CD14-positive monocyte (primary cell): ENCODE results near the gene RIMBP2. TPM values are rescaled to one million over a fixed set of nuclear protein-coding genes. Genes with fewer than 3 reads are reported as not detected.

Experiments used
- DNase-seq, 3 donors: peaks; one replicate each; pipeline ENCODE4 v3.0.0-alpha.2; 2011 to 2022
- H2AFZ ChIP-seq: 2 replicates; pipeline ENCODE4 v1.6.0; 2012; ENCODE audit warnings: mild to moderate bottlenecking, low read depth, low read length, inconsistent platforms; ENCODE audit not compliant: insufficient read depth, poor library complexity, severe bottlenecking
- H3K27ac ChIP-seq, 2 donors: 1 replicate in 1 of 2; 2 replicates in 1 of 2; pipeline ENCODE4 v1.5.1; 2012 to 2013; ENCODE audit warnings: low read length in 2 of 2, control low read depth in 1 of 2, inconsistent platforms in 1 of 2, low read depth in 1 of 2, mild to moderate bottlenecking in 1 of 2
- H3K27me3 ChIP-seq, 2 donors: one replicate each; pipeline versions ENCODE4 v1.6.0 to v1.6.1; 2011 to 2013; ENCODE audit warnings: low read length in 2 of 2; ENCODE audit not compliant: control insufficient read depth in 2 of 2, insufficient read depth in 2 of 2
- H3K36me3 ChIP-seq, 2 donors: replicated peaks in 1 of 2; 1 replicate in 1 of 2; 2 replicates in 1 of 2; pipeline versions ENCODE4 v1.5.1 to v1.6.1; 2012 to 2013; ENCODE audit warnings: low read length in 2 of 2, control low read depth in 1 of 2, inconsistent platforms in 1 of 2, mild to moderate bottlenecking in 1 of 2; ENCODE audit not compliant: insufficient read depth in 2 of 2, control insufficient read depth in 1 of 2
- H3K4me1 ChIP-seq, 2 donors: 1 replicate in 1 of 2; 2 replicates in 1 of 2; pipeline versions ENCODE4 v1.5.1 to v1.6.1; 2012 to 2013; ENCODE audit warnings: low read length in 2 of 2, control low read depth in 1 of 2, inconsistent platforms in 1 of 2, mild to moderate bottlenecking in 1 of 2, moderate library complexity in 1 of 2; ENCODE audit not compliant: insufficient read depth in 2 of 2, control insufficient read depth in 1 of 2
- H3K4me2 ChIP-seq: replicated peaks from 2 replicates; pipeline ENCODE3; 2012; ENCODE audit warnings: low read length, moderate library complexity, mild to moderate bottlenecking; ENCODE audit not compliant: poor library complexity, severe bottlenecking; ENCODE audit errors: extremely low read depth
- H3K4me3 ChIP-seq, 3 experiments: fragments of 200-600 bp in 1 of 3; sonication (generic) in 1 of 3; replicated peaks in 1 of 3; 1 replicate in 2 of 3; 2 replicates in 1 of 3; pipeline ENCODE4 v1.5.1; 2011 to 2013; ENCODE audit warnings: low read length in 3 of 3, mild to moderate bottlenecking in 3 of 3, control low read depth in 2 of 3, low read depth in 2 of 3, inconsistent platforms in 1 of 3, moderate library complexity in 1 of 3
- H3K79me2 ChIP-seq: 2 replicates; pipeline ENCODE4 v1.6.0; 2012; ENCODE audit warnings: mild to moderate bottlenecking, control low read depth, inconsistent platforms, low read length, moderate library complexity; ENCODE audit not compliant: insufficient read depth
- H3K9ac ChIP-seq: 2 replicates; pipeline ENCODE4 v1.6.0; 2017; ENCODE audit warnings: low read length, mild to moderate bottlenecking; ENCODE audit not compliant: insufficient read depth, poor library complexity, severe bottlenecking
- H3K9me3 ChIP-seq, 2 donors: replicated peaks in 1 of 2; 1 replicate in 1 of 2; 2 replicates in 1 of 2; pipeline versions ENCODE4 v1.5.1 to v1.6.1; 2012 to 2013; ENCODE audit warnings: low read length in 2 of 2, control low read depth in 1 of 2; ENCODE audit not compliant: control insufficient read depth in 1 of 2, insufficient read depth in 1 of 2
- H4K20me1 ChIP-seq: 2 replicates; pipeline ENCODE4 v1.6.0; 2012; ENCODE audit warnings: mild to moderate bottlenecking, low read length, control low read depth, moderate library complexity; ENCODE audit not compliant: insufficient read depth
- H3K27ac Mint-ChIP-seq, 7 donors: one replicate each; pipeline ENCODE4 v1.8.0; 2020; ENCODE audit warnings: mild to moderate bottlenecking in 7 of 7, mixed read lengths in 7 of 7, moderate library complexity in 6 of 7, inconsistent platforms in 2 of 7
- H3K27me3 Mint-ChIP-seq, 3 donors: one replicate each; pipeline ENCODE4 v1.8.0; 2021 to 2022; ENCODE audit warnings: low read depth in 3 of 3, mild to moderate bottlenecking in 3 of 3, mixed read lengths in 3 of 3, moderate library complexity in 3 of 3, inconsistent platforms in 1 of 3
- H3K36me3 Mint-ChIP-seq, 2 donors: one replicate each; pipeline ENCODE4 v1.8.0; 2020; ENCODE audit warnings: mixed read lengths in 2 of 2, inconsistent platforms in 1 of 2, mild to moderate bottlenecking in 1 of 2
- H3K4me1 Mint-ChIP-seq: one replicate; pipeline ENCODE4 v1.8.0; 2020; ENCODE audit warnings: mild to moderate bottlenecking, mixed read lengths
- H3K4me3 Mint-ChIP-seq, 2 donors: one replicate each; pipeline ENCODE4 v1.8.0; 2020; ENCODE audit warnings: mild to moderate bottlenecking in 2 of 2, mixed read lengths in 2 of 2, moderate library complexity in 1 of 2
- H3K9me3 Mint-ChIP-seq, 7 donors: one replicate each; pipeline ENCODE4 v1.8.0; 2020 to 2022; ENCODE audit warnings: mixed read lengths in 7 of 7, mild to moderate bottlenecking in 6 of 7, moderate library complexity in 6 of 7, inconsistent platforms in 2 of 7
- CTCF ChIP-seq: fragments of 200-600 bp; IDR thresholded peaks from one replicate; pipeline ENCODE4 v1.8.0; 2022; ENCODE audit warnings: antibody characterized with exemption, mild to moderate bottlenecking
- WGBS: methylation state at CpG from one replicate; pipeline ENCODE4 v1.1.5; 2013; ENCODE audit warnings: missing lambda C conversion rate; ENCODE audit not compliant: insufficient coverage; 5-methylcytosine and 5-hydroxymethylcytosine counted together
- intact Hi-C, 2 donors: fragments of 100-400 bp; cut with micrococcal nuclease; formaldehyde crosslinking; loops; one replicate each; pipeline versions ENCODE4 v1.15.0 to v1.15.1; 2023
- polyA plus RNA-seq, 3 donors: library from polyadenylated mRNA; depleted of rRNA in 1 of 3; unstranded in 2 of 3; stranded (reverse) in 1 of 3; fragments of 300-500 nt in 2 of 3; fragments of >200 nt in 1 of 3; fragmentation: Illumina TruSeq in 2 of 3; gene quantifications; 1 replicate in 2 of 3; 2 replicates in 1 of 3; pipeline ENCODE4 v1.2.3, GENCODE V29; 2012 to 2021

RIMBP2 gene
- polyA plus RNA-seq, 3 donors, result not detected

DNA sequence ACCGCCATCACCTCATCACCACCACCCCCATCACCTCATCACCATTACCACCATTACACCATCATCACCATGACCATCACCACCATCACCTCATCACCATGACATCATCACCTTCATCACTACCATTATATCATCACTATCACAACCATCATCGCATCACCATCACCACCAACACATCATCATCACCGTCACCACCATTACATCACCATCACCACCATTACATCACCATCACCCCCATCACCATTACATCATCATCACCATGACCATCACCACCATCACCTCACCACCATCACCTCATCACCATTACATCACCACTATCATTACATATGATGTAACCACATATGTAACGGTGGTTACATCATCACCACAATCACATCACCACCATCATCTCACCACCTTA is 132.3 kb downstream of the RIMBP2 start:
- Histone ChIP-seq H3K79me2 (no peaks in the 10 kb centered on the region), H3K4me2 (no peak overlapping the region), H3K27me3 (no peaks in the 10 kb centered on the region), H3K4me3 (no peak overlapping the region), H3K27ac (no peak overlapping the region), H3K36me3 (no peaks in the 10 kb centered on the region), H3K4me1 (no peaks in the 10 kb centered on the region), H3K9ac (no peak overlapping the region), H3K9me3 (peaks cover 24 to 32% of the 10 kb centered on the region in 2 donors), H4K20me1 (no peaks in the 10 kb centered on the region), H2AFZ (no peak overlapping the region)
- Mint-ChIP-seq H3K4me1 (no peaks in the 10 kb centered on the region), H3K36me3 (no peaks in the 10 kb centered on the region), H3K9me3 (peaks cover 4 to 16% (median 10%) of the 10 kb centered on the region in 7 donors), H3K27me3 (peaks cover 0 to 8% (median 3%) of the 10 kb centered on the region in 3 donors), H3K4me3 (no peak overlapping the region), H3K27ac (no peak overlapping the region)
- intact Hi-C loops, result no loop called here
- no peak for DNase-seq
- WGBS, result 98% methylated on average over 3 of the region's 4 CpGs
- no peak for TF ChIP-seq CTCF

DNA sequence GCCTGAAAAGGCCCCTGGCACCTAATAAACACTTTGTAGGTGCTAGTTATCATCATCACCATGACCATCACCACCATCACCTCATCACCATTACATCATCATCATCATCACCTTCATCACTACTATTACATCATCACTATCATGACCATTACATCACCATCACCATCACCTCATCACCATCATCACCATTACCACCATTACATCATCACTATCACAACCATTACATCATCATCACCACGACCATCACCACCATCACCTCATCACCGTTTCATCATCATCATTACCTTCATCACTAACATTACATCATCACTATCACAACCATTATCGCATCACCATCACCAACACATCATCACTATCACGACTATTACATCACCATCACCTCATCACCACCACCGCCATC is 132.8 kb downstream of the RIMBP2 start:
- H4K20me1 ChIP-seq, result no peaks in the 10 kb centered on the region
- no peak overlapping the region for H3K9ac ChIP-seq
- no peaks in the 10 kb centered on the region for H3K36me3 Mint-ChIP-seq
- peaks cover 24 to 32% of the 10 kb centered on the region in 2 donors for H3K9me3 ChIP-seq
- no peak overlapping the region for H3K4me3 Mint-ChIP-seq
- H3K27me3 Mint-ChIP-seq, result peaks cover 0 to 10% (median 4%) of the 10 kb centered on the region in 3 donors
- intact Hi-C loops, result no loop called here
- TF ChIP-seq CTCF, result no peak
- H3K4me1 Mint-ChIP-seq, result no peaks in the 10 kb centered on the region
- H3K27me3 ChIP-seq, result no peaks in the 10 kb centered on the region
- H3K4me2 ChIP-seq, result no peak overlapping the region
- WGBS, result 93% methylated on average over 5 of the region's 5 CpGs
- no peaks in the 10 kb centered on the region for H3K4me1 ChIP-seq
- no peak overlapping the region for H2AFZ ChIP-seq
- no peak for DNase-seq
- H3K36me3 ChIP-seq, result no peaks in the 10 kb centered on the region
- H3K27ac Mint-ChIP-seq, result no peak overlapping the region
- no peak overlapping the region for H3K4me3 ChIP-seq
- H3K9me3 Mint-ChIP-seq, result peaks cover 4 to 16% (median 10%) of the 10 kb centered on the region in 7 donors
- H3K79me2 ChIP-seq, result no peaks in the 10 kb centered on the region
- no peak overlapping the region for H3K27ac ChIP-seq
